GM23248 (cell line): ENCODE results near the gene MYBPC3. TPM values are rescaled to one million over a fixed set of nuclear protein-coding genes. Genes with fewer than 3 reads are reported as not detected.

ENCODE experiments used
- DNase-seq: peaks from one replicate; pipeline ENCODE4 v3.0.0-alpha.2; 2015
- H2AFZ ChIP-seq: fragments of 200-600 bp; sonication (generic); 2 replicates; pipeline ENCODE4 v1.6.1; 2016; ENCODE audit warnings: antibody characterized with exemption
- H3F3A ChIP-seq: fragments of 200-600 bp; sonication (generic); 2 replicates; pipeline ENCODE4 v1.6.1; 2016; ENCODE audit warnings: mild to moderate bottlenecking, antibody characterized with exemption, mixed run types; ENCODE audit not compliant: insufficient read depth
- H3K27ac ChIP-seq: fragments of 200-600 bp; sonication (generic); 2 replicates; pipeline ENCODE4 v1.5.1; 2016; ENCODE audit warnings: mild to moderate bottlenecking
- H3K27me3 ChIP-seq: fragments of 200-600 bp; sonication (generic); replicated peaks from 2 replicates; pipeline ENCODE4 v1.6.1; 2016; ENCODE audit warnings: mild to moderate bottlenecking; ENCODE audit not compliant: insufficient read depth
- H3K36me3 ChIP-seq: fragments of 200-600 bp; sonication (generic); 2 replicates; pipeline ENCODE4 v1.6.1; 2016; ENCODE audit warnings: low read depth, mild to moderate bottlenecking
- H3K4me1 ChIP-seq: fragments of 200-600 bp; sonication (generic); 2 replicates; pipeline ENCODE4 v1.6.1; 2016; ENCODE audit warnings: mild to moderate bottlenecking; ENCODE audit not compliant: insufficient read depth
- H3K4me2 ChIP-seq: fragments of 200-600 bp; sonication (generic); one replicate; pipeline ENCODE4 v1.6.1; 2016; ENCODE audit warnings: mild to moderate bottlenecking; ENCODE audit not compliant: unreplicated experiment
- H3K4me3 ChIP-seq: fragments of 200-600 bp; sonication (generic); 2 replicates; pipeline ENCODE4 v1.5.1; 2016; ENCODE audit warnings: mild to moderate bottlenecking
- H3K79me2 ChIP-seq: fragments of 200-600 bp; sonication (generic); 2 replicates; pipeline ENCODE4 v1.6.1; 2016; ENCODE audit warnings: mild to moderate bottlenecking; ENCODE audit not compliant: insufficient read depth
- H3K9ac ChIP-seq: fragments of 200-600 bp; sonication (generic); 2 replicates; pipeline ENCODE4 v1.6.1; 2016; ENCODE audit warnings: mild to moderate bottlenecking
- H3K9me2 ChIP-seq: fragments of 200-600 bp; sonication (generic); 2 replicates; pipeline ENCODE4 v1.6.1; 2016; ENCODE audit warnings: mixed run types, mild to moderate bottlenecking, moderate library complexity; ENCODE audit not compliant: insufficient read depth
- H3K9me3 ChIP-seq: fragments of 200-600 bp; sonication (generic); one replicate; pipeline ENCODE4 v1.6.1; 2017; ENCODE audit warnings: low read depth
- H4K20me1 ChIP-seq: fragments of 200-600 bp; sonication (generic); 2 replicates; pipeline ENCODE4 v1.6.0; 2016; ENCODE audit not compliant: insufficient read depth
- EZH2 ChIP-seq: fragments of 200-600 bp; sonication (generic); IDR thresholded peaks from 2 replicates; pipeline ENCODE4 v1.6.1; 2018; ENCODE audit warnings: antibody characterized with exemption, mild to moderate bottlenecking; ENCODE audit not compliant: insufficient read depth, poor library complexity, severe bottlenecking
- EZH2phosphoT487 ChIP-seq: fragments of 200-600 bp; sonication (generic); IDR thresholded peaks from 2 replicates; pipeline ENCODE4 v1.6.1; 2018; ENCODE audit warnings: antibody characterized with exemption, moderate library complexity, mild to moderate bottlenecking, low read depth; ENCODE audit not compliant: insufficient read depth
- WGBS, 2 experiments: methylation state at CpG; one replicate each; pipeline ENCODE4 v1.1.6; 2015 to 2017; ENCODE audit warnings: low lambda C conversion rate in 2 of 2, low coverage in 1 of 2; ENCODE audit errors: missing lambda C conversion rate in 2 of 2; 5-methylcytosine and 5-hydroxymethylcytosine counted together
- in situ Hi-C: fragments of 300-500 bp; cut with MboI; formaldehyde crosslinking; loops from 2 replicates; pipeline ENCODE4 v1.15.0; 2020
- polyA plus RNA-seq: library from polyadenylated mRNA; unstranded; fragments of >200 nt; fragmentation: Nextera tagmentation; extraction: Ambion mirVana; gene quantifications from 2 replicates; pipeline ENCODE4 v1.2.1, GENCODE V29; 2016
- total RNA-seq: library from RNA; depleted of rRNA; stranded (reverse); fragments of >200 nt; shearing (Covaris generic); gene quantifications from 2 replicates; pipeline ENCODE4 v1.2.3, GENCODE V29; 2014

The MYBPC3 gene
- total and polyA plus RNA-seq, 2 experiments from 2014 or later = not detected

GRCh38 chr11:47387944-47388696 lies 35.6 kb upstream of the MYBPC3 start:
- no peaks in the 10 kb centered on the region for H3K9me2 ChIP-seq
- 78 to 79% methylated on average over 13 of the region's 13 CpGs for WGBS, 2 experiments
- H3K9me3 ChIP-seq = no peaks in the 10 kb centered on the region
- in situ Hi-C loops = no loop called here
- no peaks in the 10 kb centered on the region for H3K79me2 ChIP-seq
- H3K4me2 ChIP-seq = no peak overlapping the region
- no peak overlapping the region for H3K27ac ChIP-seq
- no peaks in the 10 kb centered on the region for H3K4me1 ChIP-seq
- no peak for TF ChIP-seq EZH2
- no peak for TF ChIP-seq EZH2phosphoT487
- no peak overlapping the region for H3K4me3 ChIP-seq
- DNase-seq = no peak
- no peak overlapping the region for H2AFZ ChIP-seq
- H3K9ac ChIP-seq = no peak overlapping the region
- no peaks in the 10 kb centered on the region for H3K27me3 ChIP-seq
- H3K36me3 ChIP-seq = no peaks in the 10 kb centered on the region
- no peaks in the 10 kb centered on the region for H3F3A ChIP-seq
- H4K20me1 ChIP-seq = no peaks in the 10 kb centered on the region

GRCh38 chr11:47384498-47384897 lies 32.0 kb upstream of the MYBPC3 start:
- TF ChIP-seq EZH2 (no peak), EZH2phosphoT487 (no peak)
- H3K4me1 ChIP-seq = no peaks in the 10 kb centered on the region
- no peak for DNase-seq
- no peaks in the 10 kb centered on the region for H3K79me2 ChIP-seq
- no peak overlapping the region for H3K9ac ChIP-seq
- WGBS, 2 experiments = 86 to 88% methylated on average over 4 of the region's 4 CpGs
- H3K36me3 ChIP-seq = no peaks in the 10 kb centered on the region
- no peak overlapping the region for H3K4me2 ChIP-seq
- no peak overlapping the region for H2AFZ ChIP-seq
- in situ Hi-C loops = no loop called here
- H3F3A ChIP-seq = no peaks in the 10 kb centered on the region
- H3K27me3 ChIP-seq = no peaks in the 10 kb centered on the region
- H4K20me1 ChIP-seq = no peaks in the 10 kb centered on the region
- H3K9me3 ChIP-seq = no peaks in the 10 kb centered on the region
- H3K9me2 ChIP-seq = no peaks in the 10 kb centered on the region
- no peak overlapping the region for H3K27ac ChIP-seq
- no peak overlapping the region for H3K4me3 ChIP-seq

GRCh38 chr11:47383071-47383470 lies 30.6 kb upstream of the MYBPC3 start:
- Histone ChIP-seq H3K4me3 (no peak overlapping the region), H3K27me3 (no peaks in the 10 kb centered on the region), H3K79me2 (no peaks in the 10 kb centered on the region), H3K9me2 (no peaks in the 10 kb centered on the region), H3K9me3 (no peaks in the 10 kb centered on the region), H2AFZ (no peak overlapping the region), H3K27ac (no peak overlapping the region), H3K4me2 (no peak overlapping the region), H3F3A (no peaks in the 10 kb centered on the region), H3K9ac (no peak overlapping the region), H4K20me1 (no peaks in the 10 kb centered on the region), H3K4me1 (no peaks in the 10 kb centered on the region), H3K36me3 (no peaks in the 10 kb centered on the region)
- in situ Hi-C loops = no loop called here
- DNase-seq = no peak
- WGBS, 2 experiments = 37 to 49% methylated on average over 4 of the region's 4 CpGs
- TF ChIP-seq EZH2phosphoT487 (no peak), EZH2 (no peak)

- Histone ChIP-seq H2AFZ (no peak overlapping the region), H3K36me3 (no peaks in the 10 kb centered on the region), H3K4me3 (no peak overlapping the region), H3K79me2 (no peaks in the 10 kb centered on the region), H3K4me2 (no peak overlapping the region), H3K9me3 (no peaks in the 10 kb centered on the region), H3K27me3 (no peaks in the 10 kb centered on the region), H3F3A (no peaks in the 10 kb centered on the region), H3K9ac (no peak overlapping the region), H3K9me2 (no peaks in the 10 kb centered on the region), H4K20me1 (no peaks in the 10 kb centered on the region), H3K27ac (no peak overlapping the region), H3K4me1 (no peaks in the 10 kb centered on the region)
- in situ Hi-C loops = no loop called here
- DNase-seq = no peak
- 59 to 82% methylated on average over 2 of the region's 2 CpGs for WGBS, 2 experiments
- TF ChIP-seq EZH2 = no peak
- no peak for TF ChIP-seq EZH2phosphoT487
Measured at GRCh38 chr11:47380078-47380477, 27.6 kb upstream of the MYBPC3 start.
